Upper lobe of left lung (tissue), 4 donors: ENCODE results near the gene SRP14.
"Not testable (repeated sequence)": the region's sequence is repeated elsewhere in the genome, so short reads cannot be mapped to it uniquely, and the experiment has no call there.

Experiments
- EP300 ChIP-seq, 4 donors: sonication (generic); formaldehyde crosslinking; IDR thresholded peaks; one replicate each; pipeline ENCODE4 v1.5.1; 2017; ENCODE audit warnings: antibody characterized with exemption in 4 of 4, control low read depth in 2 of 4
- POLR2A ChIP-seq, 4 donors: fragments of 450-650 bp; IDR thresholded peaks; one replicate each; pipeline ENCODE4 v1.5.1; 2016 to 2017; ENCODE audit warnings: antibody characterized with exemption in 4 of 4, mild to moderate bottlenecking in 2 of 4
- POLR2AphosphoS5 ChIP-seq, 2 donors: sonication (generic); formaldehyde crosslinking; IDR thresholded peaks; one replicate each; pipeline ENCODE4 v1.5.1; 2017; ENCODE audit warnings: antibody characterized with exemption in 2 of 2
- TF ChIP-seq, protein P1 (sequence below), 6 experiments: fragments of 450-650 bp in 4 of 6; fragments of 200-600 bp in 2 of 6; sonication (generic) in 2 of 6; IDR thresholded peaks; one replicate each; pipeline ENCODE4 v1.5.1; 2016 to 2019; ENCODE audit warnings: antibody characterized with exemption in 6 of 6

- TF ChIP-seq, protein P1, sequence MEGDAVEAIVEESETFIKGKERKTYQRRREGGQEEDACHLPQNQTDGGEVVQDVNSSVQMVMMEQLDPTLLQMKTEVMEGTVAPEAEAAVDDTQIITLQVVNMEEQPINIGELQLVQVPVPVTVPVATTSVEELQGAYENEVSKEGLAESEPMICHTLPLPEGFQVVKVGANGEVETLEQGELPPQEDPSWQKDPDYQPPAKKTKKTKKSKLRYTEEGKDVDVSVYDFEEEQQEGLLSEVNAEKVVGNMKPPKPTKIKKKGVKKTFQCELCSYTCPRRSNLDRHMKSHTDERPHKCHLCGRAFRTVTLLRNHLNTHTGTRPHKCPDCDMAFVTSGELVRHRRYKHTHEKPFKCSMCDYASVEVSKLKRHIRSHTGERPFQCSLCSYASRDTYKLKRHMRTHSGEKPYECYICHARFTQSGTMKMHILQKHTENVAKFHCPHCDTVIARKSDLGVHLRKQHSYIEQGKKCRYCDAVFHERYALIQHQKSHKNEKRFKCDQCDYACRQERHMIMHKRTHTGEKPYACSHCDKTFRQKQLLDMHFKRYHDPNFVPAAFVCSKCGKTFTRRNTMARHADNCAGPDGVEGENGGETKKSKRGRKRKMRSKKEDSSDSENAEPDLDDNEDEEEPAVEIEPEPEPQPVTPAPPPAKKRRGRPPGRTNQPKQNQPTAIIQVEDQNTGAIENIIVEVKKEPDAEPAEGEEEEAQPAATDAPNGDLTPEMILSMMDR (IDR thresholded peaks at IDR 0.05), result not testable (repeated sequence)
- TF ChIP-seq EP300, POLR2AphosphoS5, POLR2A (IDR thresholded peaks at IDR 0.05): not testable (repeated sequence)
These were observed 46.0 kb downstream of the SRP14 start for GRCh38 chr15:39992953-39993352.
